ENCODE results near the gene ATF7IP. TPM values are rescaled to one million over a fixed set of nuclear protein-coding genes. Genes with fewer than 3 reads are reported as not detected.

Gene ATF7IP
- total and polyA plus RNA-seq, 10 donors: 10.2 to 170 (median 111) TPM

- no peak overlapping the region for H3K27ac ChIP-seq
- DNase-seq: no peak
- H3K9me3 ChIP-seq: no peaks in the 10 kb centered on the region
- intact Hi-C loops (cut with DNase I; ENCODE audit: low total_unique reads): no loop called here
- H3K4me3 ChIP-seq: no peak overlapping the region
- TF ChIP-seq POLR2A (IDR thresholded peaks at IDR 0.05) (no peak), POLR2AphosphoS5 (IDR thresholded peaks at IDR 0.05) (no peak), CTCF (IDR thresholded peaks at IDR 0.05 in 8 of 11, conservative IDR thresholded peaks at IDR 0.05 in 3 of 11) (no peak)
- peaks cover 0 to 30% (median 0%) of the 10 kb centered on the region in 6 donors for H3K4me1 ChIP-seq
- H3K36me3 ChIP-seq: peaks cover 5 to 100% (median 56%) of the 10 kb centered on the region in 6 donors
- no peaks in the 10 kb centered on the region for H3K27me3 ChIP-seq (replicated peaks in 1 of 7)
- WGBS, 5 donors: 86 to 92% (median 89%) methylated on average over 5 of the region's 5 CpGs
These were observed 94.8 kb downstream of the ATF7IP start for GRCh38 chr12:14460212-14460841.

- WGBS, 5 donors: 97 to 100% (median 100%) methylated on average over 1 of the region's 1 CpG
- Histone ChIP-seq H3K36me3 (peaks cover 4 to 100% (median 94%) of the 10 kb centered on the region in 6 donors), H3K4me1 (no peaks in the 10 kb centered on the region), H3K4me3 (no peak overlapping the region), H3K27ac (no peak overlapping the region), H3K27me3 (replicated peaks in 1 of 7) (no peaks in the 10 kb centered on the region), H3K9me3 (peaks cover 9 to 71% (median 65%) of the 10 kb centered on the region in 8 donors)
- intact Hi-C loops (cut with DNase I; ENCODE audit: low total_unique reads): no loop called here
- no peak for DNase-seq
- TF ChIP-seq POLR2AphosphoS5 (IDR thresholded peaks at IDR 0.05) (no peak), POLR2A (IDR thresholded peaks at IDR 0.05) (no peak), CTCF (IDR thresholded peaks at IDR 0.05 in 8 of 11, conservative IDR thresholded peaks at IDR 0.05 in 3 of 11) (no peak)
These were observed 106.0 kb downstream of the ATF7IP start for GRCh38 chr12:14471497-14471896.

DNA sequence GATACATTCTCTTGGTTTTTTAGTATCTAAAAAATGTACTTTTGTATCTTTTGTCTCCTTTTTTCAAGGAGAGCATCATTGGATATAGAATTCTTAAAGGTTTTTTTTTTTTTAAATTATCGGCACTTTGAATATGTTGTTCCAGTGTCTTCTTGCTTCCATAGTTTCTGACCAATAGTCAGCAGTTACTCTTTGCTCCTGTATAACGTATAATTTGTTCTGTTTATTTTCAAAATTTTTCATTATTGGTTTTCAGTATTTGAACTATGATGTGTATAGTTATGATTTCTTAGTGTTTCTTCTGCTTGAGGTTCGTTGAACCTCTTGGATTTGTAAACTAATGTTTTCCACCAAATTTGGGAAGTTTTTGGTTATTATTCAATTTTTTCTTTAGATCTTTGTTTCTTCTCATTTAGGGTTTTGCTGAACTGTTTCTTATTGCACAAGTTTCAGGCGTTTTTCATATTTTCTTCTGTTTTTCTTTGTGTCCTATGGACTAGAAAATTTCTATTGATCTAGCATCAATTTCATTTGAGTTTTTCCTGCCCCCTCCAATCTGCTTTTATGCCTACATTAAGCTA is 108.3 kb downstream of the ATF7IP start:
- 89 to 96% (median 94%) methylated on average over 4 of the region's 4 CpGs for WGBS, 5 donors
- Histone ChIP-seq H3K4me1 (no peaks in the 10 kb centered on the region), H3K36me3 (peaks cover 6 to 100% (median 93%) of the 10 kb centered on the region in 6 donors), H3K9me3 (peaks cover 9 to 71% (median 65%) of the 10 kb centered on the region in 8 donors), H3K4me3 (no peak overlapping the region), H3K27me3 (replicated peaks in 1 of 7) (no peaks in the 10 kb centered on the region), H3K27ac (no peak overlapping the region)
- DNase-seq: no peak
- intact Hi-C loops (cut with DNase I; ENCODE audit: low total_unique reads): no loop called here
- TF ChIP-seq POLR2AphosphoS5 (IDR thresholded peaks at IDR 0.05): no peak
- no peak for TF ChIP-seq POLR2A (IDR thresholded peaks at IDR 0.05)
- TF ChIP-seq CTCF (IDR thresholded peaks at IDR 0.05 in 8 of 11, conservative IDR thresholded peaks at IDR 0.05 in 3 of 11): no peak

DNA sequence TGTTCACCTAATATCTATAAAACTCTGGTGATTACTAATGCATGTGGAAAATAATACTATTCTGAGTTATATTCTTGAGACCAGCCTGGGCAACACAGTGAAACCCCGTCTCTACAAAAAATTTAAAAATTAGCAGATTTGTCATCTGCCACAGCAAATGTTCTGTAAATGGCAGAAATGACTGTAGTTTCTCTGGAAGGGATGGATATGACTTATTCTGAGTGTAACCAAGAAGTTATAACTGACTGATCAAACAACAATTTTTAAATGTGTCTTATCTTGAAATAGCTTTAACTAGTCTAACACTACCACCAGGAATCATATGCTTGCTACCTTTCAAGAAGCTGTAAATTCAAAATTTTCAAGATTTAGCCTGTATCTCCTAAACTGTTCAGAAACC is 113.5 kb downstream of the ATF7IP start:
- Histone ChIP-seq H3K4me1 (no peaks in the 10 kb centered on the region), H3K27ac (no peak overlapping the region), H3K9me3 (peaks cover 2 to 26% (median 22%) of the 10 kb centered on the region in 8 donors), H3K36me3 (peaks cover 10 to 100% (median 94%) of the 10 kb centered on the region in 6 donors), H3K4me3 (no peak overlapping the region), H3K27me3 (replicated peaks in 1 of 7) (no peaks in the 10 kb centered on the region)
- WGBS, 5 donors: 81 to 89% (median 84%) methylated on average over 1 of the region's 1 CpG
- no peak for TF ChIP-seq POLR2A (IDR thresholded peaks at IDR 0.05)
- no peak for TF ChIP-seq CTCF (IDR thresholded peaks at IDR 0.05 in 8 of 11, conservative IDR thresholded peaks at IDR 0.05 in 3 of 11)
- TF ChIP-seq POLR2AphosphoS5 (IDR thresholded peaks at IDR 0.05): no peak
- no peak for DNase-seq
- intact Hi-C loops (cut with DNase I; ENCODE audit: low total_unique reads): no loop called here
